Neural crest cell (in vitro differentiated cells): ENCODE data around the gene SELENOM. TPM values are rescaled to one million over a fixed set of nuclear protein-coding genes. Genes with fewer than 3 reads are reported as not detected.

ENCODE experiments used
- DNase-seq: peaks from one replicate; pipeline ENCODE4 v3.0.0; 2021; ENCODE audit warnings: low read depth, mixed read lengths, low spot score
- H3K27ac Mint-ChIP-seq: one replicate; pipeline ENCODE4 v1.8.0; 2021; ENCODE audit warnings: mild to moderate bottlenecking, mixed read lengths; ENCODE audit not compliant: unreplicated experiment
- H3K27me3 Mint-ChIP-seq: 2 replicates; pipeline ENCODE4 v1.8.0; 2021; ENCODE audit warnings: low read depth, mild to moderate bottlenecking, mixed read lengths
- H3K36me3 Mint-ChIP-seq: 2 replicates; pipeline ENCODE4 v1.8.0; 2021; ENCODE audit warnings: low read depth, mild to moderate bottlenecking, mixed read lengths
- H3K4me1 Mint-ChIP-seq: 2 replicates; pipeline ENCODE4 v1.8.0; 2021; ENCODE audit warnings: mixed read lengths
- H3K4me3 Mint-ChIP-seq: one replicate; pipeline ENCODE4 v1.8.0; 2021; ENCODE audit warnings: mild to moderate bottlenecking, mixed read lengths
- H3K9me3 Mint-ChIP-seq: 2 replicates; pipeline ENCODE4 v1.8.0; 2021; ENCODE audit warnings: mixed read lengths
- total RNA-seq: library from RNA; stranded (reverse); gene quantifications from 2 replicates; pipeline ENCODE4 v1.2.1, GENCODE V29; 2021
- TF ChIP-seq, protein P1 (sequence below): fragments of 200-600 bp; sonication (generic); conservative IDR thresholded peaks from 2 replicates; pipeline ENCODE4 v1.5.0; 2021; ENCODE audit warnings: antibody characterized with exemption, mild to moderate bottlenecking

SELENOM gene
- total RNA-seq, 1 donor from 2014 or later, result 10.1 TPM

DNA sequence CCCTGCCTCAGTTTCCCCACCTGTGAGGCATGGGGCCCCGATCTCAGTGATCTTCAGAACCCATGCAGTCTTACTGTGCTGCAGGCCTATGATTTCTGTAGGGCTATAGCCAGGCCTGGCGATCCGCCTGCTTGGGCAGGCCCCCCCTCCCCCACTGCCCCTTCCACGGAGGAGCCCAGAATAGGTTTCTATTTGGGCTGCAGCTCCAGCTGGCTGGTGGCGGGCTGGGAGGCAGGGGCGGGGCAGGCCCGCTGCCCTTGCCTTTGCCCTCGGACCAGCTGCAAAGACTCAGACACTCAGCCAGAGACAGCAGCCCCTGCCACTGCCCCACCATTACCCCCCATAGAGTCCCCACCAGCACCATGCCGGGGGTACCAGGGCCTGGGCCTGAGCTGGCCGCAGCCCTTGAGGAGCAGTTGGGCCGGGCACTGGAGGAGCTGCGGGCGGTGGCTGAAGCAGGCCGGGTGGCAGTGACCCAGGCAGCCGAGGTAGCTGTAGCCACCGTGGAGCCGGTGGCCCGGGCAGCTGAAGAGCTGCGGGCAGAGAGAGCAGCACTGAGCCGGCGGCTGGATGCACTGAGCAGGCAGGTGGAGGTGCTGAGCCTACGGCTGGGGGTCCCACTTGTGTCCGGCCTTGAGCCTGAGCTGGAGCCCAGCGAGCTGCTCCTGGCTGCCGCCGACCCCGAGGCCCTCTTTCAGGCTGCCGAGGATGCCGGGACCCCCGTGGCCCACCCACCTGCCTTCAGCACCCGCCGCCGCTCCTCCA lies 14.1 kb downstream of the SELENOM start:
- no peak for DNase-seq
- Mint-ChIP-seq H3K4me1 (no peaks in the 10 kb centered on the region), H3K36me3 (peaks cover 10% of the 10 kb centered on the region), H3K27me3 (peaks cover 2% of the 10 kb centered on the region), H3K27ac (no peak overlapping the region), H3K4me3 (no peak overlapping the region), H3K9me3 (no peaks in the 10 kb centered on the region)
- TF ChIP-seq, protein P1, sequence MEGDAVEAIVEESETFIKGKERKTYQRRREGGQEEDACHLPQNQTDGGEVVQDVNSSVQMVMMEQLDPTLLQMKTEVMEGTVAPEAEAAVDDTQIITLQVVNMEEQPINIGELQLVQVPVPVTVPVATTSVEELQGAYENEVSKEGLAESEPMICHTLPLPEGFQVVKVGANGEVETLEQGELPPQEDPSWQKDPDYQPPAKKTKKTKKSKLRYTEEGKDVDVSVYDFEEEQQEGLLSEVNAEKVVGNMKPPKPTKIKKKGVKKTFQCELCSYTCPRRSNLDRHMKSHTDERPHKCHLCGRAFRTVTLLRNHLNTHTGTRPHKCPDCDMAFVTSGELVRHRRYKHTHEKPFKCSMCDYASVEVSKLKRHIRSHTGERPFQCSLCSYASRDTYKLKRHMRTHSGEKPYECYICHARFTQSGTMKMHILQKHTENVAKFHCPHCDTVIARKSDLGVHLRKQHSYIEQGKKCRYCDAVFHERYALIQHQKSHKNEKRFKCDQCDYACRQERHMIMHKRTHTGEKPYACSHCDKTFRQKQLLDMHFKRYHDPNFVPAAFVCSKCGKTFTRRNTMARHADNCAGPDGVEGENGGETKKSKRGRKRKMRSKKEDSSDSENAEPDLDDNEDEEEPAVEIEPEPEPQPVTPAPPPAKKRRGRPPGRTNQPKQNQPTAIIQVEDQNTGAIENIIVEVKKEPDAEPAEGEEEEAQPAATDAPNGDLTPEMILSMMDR, result no peak

DNA sequence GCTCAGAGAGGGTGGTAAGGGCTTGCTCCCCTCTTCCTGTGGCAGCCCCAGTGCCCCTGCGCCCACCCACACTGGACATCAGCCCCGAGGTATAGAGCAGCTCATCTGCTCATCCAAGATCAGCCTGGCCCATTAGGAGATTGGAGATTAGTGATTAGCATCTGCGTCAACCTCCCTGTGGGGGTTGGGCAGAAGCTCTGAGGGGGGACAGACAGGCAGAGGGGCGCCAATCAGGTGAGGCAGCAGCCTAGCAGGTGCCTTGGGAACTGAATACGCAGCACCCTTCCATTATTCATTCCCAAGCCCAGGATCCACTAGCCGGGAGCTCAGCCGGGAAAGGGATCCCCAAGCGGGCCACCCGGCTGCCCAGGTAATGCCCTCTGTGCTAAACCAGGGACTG lies 15.2 kb downstream of the SELENOM start:
- TF ChIP-seq, protein P1, result no peak
- DNase-seq, result no peak
- Mint-ChIP-seq H3K27ac (no peak overlapping the region), H3K4me1 (no peaks in the 10 kb centered on the region), H3K4me3 (no peak overlapping the region), H3K36me3 (peaks cover 10% of the 10 kb centered on the region), H3K27me3 (peaks cover 2% of the 10 kb centered on the region), H3K9me3 (no peaks in the 10 kb centered on the region)

DNA sequence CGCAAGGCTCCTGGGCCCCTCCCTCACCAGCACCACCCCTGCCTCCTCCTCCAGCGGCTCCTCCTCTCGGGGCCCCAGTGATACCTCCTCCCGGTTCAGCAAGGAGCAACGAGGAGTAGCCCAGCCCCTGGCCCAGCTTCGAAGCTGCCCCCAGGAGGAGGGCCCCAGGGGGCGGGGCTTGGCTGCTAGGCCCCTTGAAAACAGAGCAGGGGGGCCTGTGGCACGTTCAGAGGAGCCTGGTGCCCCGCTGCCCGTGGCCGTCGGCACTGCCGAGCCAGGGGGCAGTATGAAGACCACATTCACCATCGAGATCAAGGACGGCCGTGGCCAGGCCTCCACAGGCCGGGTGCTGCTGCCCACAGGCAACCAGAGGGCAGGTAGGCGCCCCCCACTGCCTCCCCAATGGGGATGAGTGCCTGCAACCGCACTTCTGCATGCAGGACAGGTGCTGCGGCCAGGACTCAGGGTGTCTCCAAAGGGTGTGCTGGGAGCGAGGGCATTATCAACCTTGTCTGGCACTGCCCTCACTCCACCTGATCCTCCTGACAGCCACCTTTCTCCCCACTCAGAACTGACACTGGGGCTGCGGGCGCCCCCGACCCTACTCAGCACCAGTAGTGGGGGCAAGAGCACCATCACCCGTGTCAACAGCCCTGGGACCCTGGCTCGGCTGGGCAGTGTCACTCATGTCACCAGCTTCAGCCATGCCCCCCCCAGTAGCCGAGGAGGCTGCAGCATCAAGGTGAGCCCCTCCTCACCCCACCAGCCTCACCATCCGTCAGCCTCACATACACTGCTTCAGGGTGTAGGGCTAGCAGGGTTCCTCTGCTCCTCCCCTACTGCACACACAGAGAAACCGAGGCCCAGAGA lies 16.0 kb downstream of the SELENOM start:
- peaks cover 9% of the 10 kb centered on the region for H3K36me3 Mint-ChIP-seq
- peaks cover 2% of the 10 kb centered on the region for H3K27me3 Mint-ChIP-seq
- no peak for DNase-seq
- no peak overlapping the region for H3K27ac Mint-ChIP-seq
- H3K4me1 Mint-ChIP-seq, result peaks cover 3% of the 10 kb centered on the region
- no peak overlapping the region for H3K4me3 Mint-ChIP-seq
- TF ChIP-seq, protein P1, result no peak
- H3K9me3 Mint-ChIP-seq, result no peaks in the 10 kb centered on the region

DNA sequence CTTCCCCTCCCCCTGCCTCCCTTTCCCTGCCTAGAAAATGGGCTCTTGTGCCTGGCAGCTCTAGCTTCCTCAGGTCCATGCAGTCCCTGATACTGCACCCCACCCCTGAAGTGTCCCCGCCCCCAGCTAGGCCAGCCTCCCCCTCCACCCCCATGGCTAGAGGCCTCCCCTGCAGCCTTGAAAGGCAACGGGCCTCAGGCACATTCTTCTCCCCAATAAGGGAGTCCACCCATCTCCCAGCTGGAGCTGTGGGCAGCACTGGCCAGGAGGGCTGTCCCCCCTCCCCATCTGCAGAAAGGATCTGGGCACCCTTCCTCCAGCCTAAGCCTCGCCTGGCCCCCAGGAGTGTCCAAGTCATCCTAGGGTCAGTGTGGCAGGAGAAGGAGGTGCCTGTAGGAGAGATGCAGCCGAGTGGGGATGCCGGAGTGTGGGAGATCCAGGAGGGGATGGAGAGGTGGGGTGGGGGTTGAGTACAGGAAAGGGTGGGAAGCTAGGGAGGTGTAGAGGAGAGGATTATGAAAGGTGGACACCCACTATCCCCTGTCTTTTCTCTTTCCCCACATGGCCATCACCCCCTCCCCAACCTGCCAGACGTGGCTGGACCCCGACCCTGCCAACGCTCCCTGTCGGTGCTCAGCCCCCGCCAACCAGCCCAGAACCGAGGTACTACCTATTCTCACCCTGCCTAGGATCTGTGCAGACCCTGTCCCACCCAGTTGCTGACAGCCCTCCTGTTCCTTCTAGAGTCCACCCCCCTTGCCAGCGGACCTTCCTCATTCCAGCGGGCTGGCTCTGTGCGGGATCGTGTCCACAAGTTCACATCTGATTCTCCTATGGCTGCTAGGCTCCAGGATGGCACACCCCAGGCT lies 16.9 kb downstream of the SELENOM start:
- Mint-ChIP-seq H3K4me3 (no peak overlapping the region), H3K4me1 (peaks cover 7% of the 10 kb centered on the region), H3K9me3 (no peaks in the 10 kb centered on the region), H3K27me3 (peaks cover 2% of the 10 kb centered on the region), H3K27ac (no peak overlapping the region), H3K36me3 (no peaks in the 10 kb centered on the region)
- TF ChIP-seq, protein P1, result no peak
- no peak for DNase-seq
